Measurements from ENCODE around the gene TECR. TPM values are rescaled to one million over a fixed set of nuclear protein-coding genes. Genes with fewer than 3 reads are reported as not detected.
A peak's percentile ranks its signal among the peaks of the same experiment; 100 is the strongest.

The TECR gene
- total and polyA plus RNA-seq, 2 of the 4 experiments (the other 2 are of a cell fraction): 46.2 to 81.2 TPM

GRCh38 chr19:14494910-14495671 is 34.3 kb upstream of the TECR start:
- intact Hi-C loops (cut with micrococcal nuclease): no loop called here
- Histone ChIP-seq H3K14ac (replicated peaks; ENCODE audit: low read depth, low read length) (peak overlapping the region; percentile 93), H3K9me3 (ENCODE audit: control insufficient read depth, insufficient read depth, low read length) (no peaks in the 10 kb centered on the region), H2BK120ac (ENCODE audit: low read depth, low read length) (0 out of 2 replicates have a peak overlapping the region, but pooled peaks have one; percentile 38), H2AK9ac (replicated peaks; ENCODE audit: low read depth, low read length, poor library complexity) (peak overlapping the region; percentile 99), H2AK5ac (ENCODE audit: low read depth, low read length) (peak overlapping the region; percentile 92), H4K8ac (ENCODE audit: low read depth in 2 of 2, low read length in 2 of 2) (peak overlapping the region in 1 of 2 experiments; percentile 62; a peak in 2 of 4 replicates), H3K4me1 (ENCODE audit: control insufficient read depth, insufficient read depth, low read length) (peaks cover 8% of the 10 kb centered on the region), H3K36me3 (ENCODE audit: control insufficient read depth, insufficient read depth, low read length) (peaks cover 11% of the 10 kb centered on the region), H2BK20ac (ENCODE audit: low read depth, low read length) (no peak overlapping the region), H3K9ac (ENCODE audit: low read depth, low read length) (peak overlapping the region; percentile 73), H2BK15ac (ENCODE audit: low read depth, low read length) (no peak overlapping the region), H3K27ac (ENCODE audit: insufficient read depth, low read length) (peak overlapping the region; percentile 62), H3K4ac (ENCODE audit: low read depth, low read length) (peak overlapping the region; percentile 70), H3K4me3 (ENCODE audit: insufficient read depth, low read depth, low read length) (peak overlapping the region; percentile 100), H3K9me1 (ENCODE audit: insufficient read depth, low read length) (peaks cover 11% of the 10 kb centered on the region), H3K4me2 (ENCODE audit: low read depth, low read length) (peak overlapping the region; percentile 99), H2AFZ (replicated peaks; ENCODE audit: low read length, poor library complexity) (peak overlapping the region; percentile 85), H4K5ac (ENCODE audit: low read depth, low read length) (peak overlapping the region; percentile 78; the same call in 1 of the 2 replicates), H3K18ac (ENCODE audit: low read depth, low read length) (no peak overlapping the region), H3K27me3 (ENCODE audit: control insufficient read depth, insufficient read depth, low read length) (no peaks in the 10 kb centered on the region), H3K79me1 (ENCODE audit: low read depth in 1 of 2, low read length in 2 of 2) (peaks cover 20 to 38% of the 10 kb centered on the region in 2 experiments), H4K91ac (ENCODE audit: insufficient read depth, low read depth, low read length) (peak overlapping the region; percentile 31), H3K56ac (ENCODE audit: extremely low read depth, insufficient read depth, low read length) (peak overlapping the region; percentile 68; the same call in 1 of the 2 replicates), H2BK5ac (ENCODE audit: low read depth, low read length, poor library complexity, severe bottlenecking) (peak overlapping the region; percentile 79), H3K23ac (ENCODE audit: low read depth, low read length) (peak overlapping the region; percentile 92), H4K20me1 (ENCODE audit: insufficient read depth, low read length) (peaks cover 24% of the 10 kb centered on the region)
- WGBS, 2 experiments (ENCODE audit: extremely low coverage in 2 of 2, insufficient read length in 1 of 2): 13% methylated on average over 6 of the region's 14 CpGs; no CpG with 5 or more reads in 1 of the 2 experiments
- in situ Hi-C loops (cut with MboI; ENCODE audit: low sequenced_read_pairs): no loop called here
- no peak for DNase-seq
- TF ChIP-seq RCOR1 (IDR thresholded peaks at IDR 0.05; ENCODE audit: insufficient replicate concordance, low read length) (no peak), RFX5 (IDR thresholded peaks at IDR 0.05; ENCODE audit: low read depth, low read length) (no peak), BHLHE40 (IDR thresholded peaks at IDR 0.05; ENCODE audit: low read depth, low read length) (no peak), MAFK (IDR thresholded peaks at IDR 0.05; ENCODE audit: low read depth, low read length) (no peak), CHD1 (IDR thresholded peaks at IDR 0.05; ENCODE audit: low read depth, low read length) (no peak), MAZ (IDR thresholded peaks at IDR 0.05; ENCODE audit: borderline replicate concordance, low read depth, low read length) (no peak), POLR2A (IDR thresholded peaks at IDR 0.05; ENCODE audit: low read depth, low read length) (no peak), FOS (IDR thresholded peaks at IDR 0.05; ENCODE audit: low read depth, low read length) (no peak), SMC3 (IDR thresholded peaks at IDR 0.05; ENCODE audit: low read depth, low read length) (no peak), RAD21 (IDR thresholded peaks at IDR 0.05; ENCODE audit: low read length) (no peak), MXI1 (IDR thresholded peaks at IDR 0.05; ENCODE audit: borderline replicate concordance, low read depth, low read length) (no peak)
- TF ChIP-seq, protein P1, sequence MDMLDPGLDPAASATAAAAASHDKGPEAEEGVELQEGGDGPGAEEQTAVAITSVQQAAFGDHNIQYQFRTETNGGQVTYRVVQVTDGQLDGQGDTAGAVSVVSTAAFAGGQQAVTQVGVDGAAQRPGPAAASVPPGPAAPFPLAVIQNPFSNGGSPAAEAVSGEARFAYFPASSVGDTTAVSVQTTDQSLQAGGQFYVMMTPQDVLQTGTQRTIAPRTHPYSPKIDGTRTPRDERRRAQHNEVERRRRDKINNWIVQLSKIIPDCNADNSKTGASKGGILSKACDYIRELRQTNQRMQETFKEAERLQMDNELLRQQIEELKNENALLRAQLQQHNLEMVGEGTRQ (IDR thresholded peaks at IDR 0.05; ENCODE audit: low read depth, low read length): no peak
- TF ChIP-seq, protein P2, sequence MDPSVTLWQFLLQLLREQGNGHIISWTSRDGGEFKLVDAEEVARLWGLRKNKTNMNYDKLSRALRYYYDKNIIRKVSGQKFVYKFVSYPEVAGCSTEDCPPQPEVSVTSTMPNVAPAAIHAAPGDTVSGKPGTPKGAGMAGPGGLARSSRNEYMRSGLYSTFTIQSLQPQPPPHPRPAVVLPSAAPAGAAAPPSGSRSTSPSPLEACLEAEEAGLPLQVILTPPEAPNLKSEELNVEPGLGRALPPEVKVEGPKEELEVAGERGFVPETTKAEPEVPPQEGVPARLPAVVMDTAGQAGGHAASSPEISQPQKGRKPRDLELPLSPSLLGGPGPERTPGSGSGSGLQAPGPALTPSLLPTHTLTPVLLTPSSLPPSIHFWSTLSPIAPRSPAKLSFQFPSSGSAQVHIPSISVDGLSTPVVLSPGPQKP (IDR thresholded peaks at IDR 0.05; ENCODE audit: borderline replicate concordance, low read depth, low read length): no peak
- TF ChIP-seq, protein P3, sequence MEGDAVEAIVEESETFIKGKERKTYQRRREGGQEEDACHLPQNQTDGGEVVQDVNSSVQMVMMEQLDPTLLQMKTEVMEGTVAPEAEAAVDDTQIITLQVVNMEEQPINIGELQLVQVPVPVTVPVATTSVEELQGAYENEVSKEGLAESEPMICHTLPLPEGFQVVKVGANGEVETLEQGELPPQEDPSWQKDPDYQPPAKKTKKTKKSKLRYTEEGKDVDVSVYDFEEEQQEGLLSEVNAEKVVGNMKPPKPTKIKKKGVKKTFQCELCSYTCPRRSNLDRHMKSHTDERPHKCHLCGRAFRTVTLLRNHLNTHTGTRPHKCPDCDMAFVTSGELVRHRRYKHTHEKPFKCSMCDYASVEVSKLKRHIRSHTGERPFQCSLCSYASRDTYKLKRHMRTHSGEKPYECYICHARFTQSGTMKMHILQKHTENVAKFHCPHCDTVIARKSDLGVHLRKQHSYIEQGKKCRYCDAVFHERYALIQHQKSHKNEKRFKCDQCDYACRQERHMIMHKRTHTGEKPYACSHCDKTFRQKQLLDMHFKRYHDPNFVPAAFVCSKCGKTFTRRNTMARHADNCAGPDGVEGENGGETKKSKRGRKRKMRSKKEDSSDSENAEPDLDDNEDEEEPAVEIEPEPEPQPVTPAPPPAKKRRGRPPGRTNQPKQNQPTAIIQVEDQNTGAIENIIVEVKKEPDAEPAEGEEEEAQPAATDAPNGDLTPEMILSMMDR (conservative IDR thresholded peaks at IDR 0.05; ENCODE audit: low read depth, low read length): no peak
- BruUV-seq (replicated peaks): no TSS peak
- dilution Hi-C loops (cut with HindIII; ENCODE audit: low sequenced_read_pairs, unreplicated experiment): no loop called here
- ATAC-seq (ENCODE audit: low read depth): no peak
- CTCF ChIA-PET: no interaction called here
- POLR2A ChIA-PET (ENCODE audit: unreplicated experiment): no interaction called here

All from IMR-90 (cell line).